Spinal cord (tissue), 10 donors: Measurements from ENCODE around the gene USP44. TPM values are rescaled to one million over a fixed set of nuclear protein-coding genes. Genes with fewer than 3 reads are reported as not detected.

Experiments used
- DNase-seq, 6 donors: peaks; one replicate each; pipeline versions ENCODE4 v3.0.0 to v3.0.0-alpha.2; 2013 to 2015; ENCODE audit warnings: low spot score in 6 of 6, low read depth in 4 of 6
- H3K27ac ChIP-seq: one replicate; pipeline ENCODE4 v1.5.1; 2013; ENCODE audit warnings: low read depth, low read length, control low read depth
- H3K27me3 ChIP-seq: one replicate; pipeline ENCODE4 v1.6.1; 2013; ENCODE audit warnings: low read length; ENCODE audit not compliant: control insufficient read depth, insufficient read depth
- H3K36me3 ChIP-seq: one replicate; pipeline ENCODE4 v1.6.1; 2013; ENCODE audit warnings: low read length; ENCODE audit not compliant: control insufficient read depth, insufficient read depth
- H3K4me1 ChIP-seq: one replicate; pipeline ENCODE4 v1.6.1; 2013; ENCODE audit warnings: low read length; ENCODE audit not compliant: control insufficient read depth, insufficient read depth
- H3K4me3 ChIP-seq: one replicate; pipeline ENCODE4 v1.5.1; 2013; ENCODE audit warnings: low read depth, low read length, control low read depth
- H3K9me3 ChIP-seq: one replicate; pipeline ENCODE4 v1.6.1; 2013; ENCODE audit warnings: low read length; ENCODE audit not compliant: control insufficient read depth, insufficient read depth
- WGBS: methylation state at CpG from one replicate; pipeline ENCODE4 v1.1.5; 2013; ENCODE audit warnings: missing lambda C conversion rate; ENCODE audit not compliant: insufficient coverage; 5-methylcytosine and 5-hydroxymethylcytosine counted together
- polyA plus RNA-seq, 2 donors: library from polyadenylated mRNA; unstranded; fragments of 120-200 nt; gene quantifications; one replicate each; pipeline ENCODE4 v1.2.1, GENCODE V29; 2013; ENCODE audit not compliant: insufficient read length in 2 of 2
- total RNA-seq, 2 donors: library from RNA; depleted of rRNA in 1 of 2; stranded (reverse); fragments of 120-200 nt in 1 of 2; fragments of >200 nt in 1 of 2; gene quantifications; one replicate each; pipeline versions ENCODE4 v1.2.3 to v1.2.4, GENCODE V29; 2013 to 2014
- donor health status: healthy.

USP44 gene
- total and polyA plus RNA-seq, 4 donors = 1.3 to 4.4 (median 3.0) TPM

DNA sequence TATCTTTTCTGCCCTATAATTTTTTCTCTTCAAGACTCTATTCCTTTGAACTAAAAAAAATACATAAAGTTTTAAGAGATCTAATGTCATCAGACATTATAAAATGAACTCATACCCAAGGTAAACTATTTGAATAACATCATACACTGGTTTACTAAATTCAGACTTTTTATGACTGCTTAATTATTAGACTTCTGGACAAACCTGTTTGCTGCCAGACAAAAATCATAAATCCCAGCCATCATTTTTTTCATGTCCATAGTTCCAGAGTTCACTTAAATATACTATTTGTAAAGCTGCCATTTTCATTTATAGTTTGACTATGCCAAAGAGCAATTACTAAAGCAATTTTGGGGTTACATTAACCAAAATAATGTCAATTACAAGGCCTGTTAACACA, 34.0 kb downstream of the USP44 start:
- H3K27me3 ChIP-seq = no peaks in the 10 kb centered on the region
- peaks cover 6% of the 10 kb centered on the region for H3K36me3 ChIP-seq
- no peak overlapping the region for H3K4me3 ChIP-seq
- DNase-seq = no peak
- H3K4me1 ChIP-seq = no peaks in the 10 kb centered on the region
- H3K9me3 ChIP-seq = no peaks in the 10 kb centered on the region
- H3K27ac ChIP-seq = no peak overlapping the region

DNA sequence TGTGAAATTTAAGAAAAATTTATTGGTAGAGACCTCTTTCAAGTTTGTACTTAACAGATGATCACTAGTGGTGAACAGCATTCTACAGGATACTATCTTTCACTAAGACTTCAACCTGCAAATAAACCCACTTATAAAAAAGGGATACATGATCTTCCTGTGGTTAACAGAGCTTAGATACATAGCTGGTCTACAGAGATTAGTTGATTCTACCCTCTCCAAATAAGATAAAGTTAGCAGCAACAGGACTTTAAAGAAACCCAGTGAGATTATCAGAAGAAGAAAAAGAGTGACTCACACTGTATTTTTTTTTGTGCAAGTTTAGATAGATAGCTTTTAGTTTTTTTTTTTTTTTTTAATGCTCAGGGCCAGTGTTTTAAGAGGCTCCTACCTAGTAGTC, 34.5 kb downstream of the USP44 start:
- no peaks in the 10 kb centered on the region for H3K9me3 ChIP-seq
- H3K27ac ChIP-seq = no peak overlapping the region
- peaks cover 9% of the 10 kb centered on the region for H3K36me3 ChIP-seq

DNA sequence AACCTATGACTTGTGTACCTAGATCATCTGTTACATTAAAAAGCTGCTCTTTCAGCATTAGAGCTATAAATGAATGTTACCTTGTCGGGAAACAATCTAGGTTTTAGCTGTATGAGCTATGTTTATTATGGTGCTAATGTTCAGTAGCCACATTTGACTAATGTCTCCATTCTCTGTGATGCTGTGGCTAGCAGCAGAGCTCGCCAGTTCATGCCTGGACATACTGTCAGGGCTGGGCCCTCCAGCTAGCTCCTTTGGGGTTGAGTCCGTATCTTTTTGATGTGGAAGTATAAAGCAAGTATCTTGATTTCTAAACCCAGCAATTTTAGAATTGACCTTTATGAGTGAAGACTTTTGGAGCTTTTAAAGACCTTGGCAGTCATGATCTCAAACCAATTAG, 36.1 kb downstream of the USP44 start:
- H3K4me3 ChIP-seq = no peak overlapping the region
- H3K27me3 ChIP-seq = no peaks in the 10 kb centered on the region
- no peaks in the 10 kb centered on the region for H3K4me1 ChIP-seq
- H3K36me3 ChIP-seq = peaks cover 12% of the 10 kb centered on the region
- WGBS = no CpG with 5 or more reads among the region's 3 CpGs
- no peak overlapping the region for H3K27ac ChIP-seq
- no peak for DNase-seq
- H3K9me3 ChIP-seq = no peaks in the 10 kb centered on the region

More for the DNA sequence above, 34.5 kb downstream of the USP44 start:
- no peak for DNase-seq
- Histone ChIP-seq H3K27me3 (no peaks in the 10 kb centered on the region), H3K4me3 (no peak overlapping the region), H3K4me1 (no peaks in the 10 kb centered on the region)

DNA sequence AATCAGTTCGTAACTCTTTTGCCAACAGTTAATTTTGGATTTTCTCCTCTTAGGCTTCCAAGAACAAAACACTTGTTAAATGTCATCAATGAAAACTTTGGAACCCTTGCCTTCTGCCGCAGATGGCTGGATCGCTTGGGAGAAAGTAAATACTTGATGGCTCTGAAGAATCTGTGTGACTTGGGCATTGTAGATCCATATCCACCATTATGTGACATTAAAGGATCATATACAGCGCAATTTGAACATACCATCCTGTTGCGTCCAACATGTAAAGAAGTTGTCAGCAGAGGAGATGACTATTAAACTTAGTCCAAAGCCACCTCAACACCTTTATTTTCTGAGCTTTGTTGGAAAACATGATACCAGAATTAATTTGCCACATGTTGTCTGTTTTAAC, 37.7 kb downstream of the USP44 start:
- Histone ChIP-seq H3K27me3 (no peaks in the 10 kb centered on the region), H3K27ac (no peak overlapping the region), H3K36me3 (peaks cover 15% of the 10 kb centered on the region), H3K4me3 (no peak overlapping the region), H3K4me1 (no peaks in the 10 kb centered on the region), H3K9me3 (no peaks in the 10 kb centered on the region)
- DNase-seq = no peak
- 93% methylated on average over 3 of the region's 5 CpGs for WGBS

DNA sequence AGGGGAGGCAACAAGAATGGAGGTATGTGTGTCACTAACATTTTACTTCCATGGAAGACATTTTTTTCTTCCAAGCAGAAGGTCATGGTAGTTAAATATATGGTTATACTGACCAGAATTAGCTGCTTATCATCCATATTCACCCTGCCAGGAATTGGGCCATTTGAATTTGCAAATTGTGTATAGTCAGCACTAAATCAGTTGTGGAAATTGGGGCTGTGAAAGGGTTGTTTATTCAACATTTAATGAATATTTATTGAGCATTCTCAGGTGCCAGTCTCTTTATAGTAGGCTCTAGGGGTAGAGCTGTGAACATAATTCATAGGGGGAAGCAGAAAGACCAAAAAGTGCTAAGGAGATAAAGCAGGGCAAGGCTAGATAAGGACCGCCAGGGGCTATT, 39.3 kb downstream of the USP44 start:
- 100% methylated on average over 1 of the region's 1 CpG for WGBS

DNA sequence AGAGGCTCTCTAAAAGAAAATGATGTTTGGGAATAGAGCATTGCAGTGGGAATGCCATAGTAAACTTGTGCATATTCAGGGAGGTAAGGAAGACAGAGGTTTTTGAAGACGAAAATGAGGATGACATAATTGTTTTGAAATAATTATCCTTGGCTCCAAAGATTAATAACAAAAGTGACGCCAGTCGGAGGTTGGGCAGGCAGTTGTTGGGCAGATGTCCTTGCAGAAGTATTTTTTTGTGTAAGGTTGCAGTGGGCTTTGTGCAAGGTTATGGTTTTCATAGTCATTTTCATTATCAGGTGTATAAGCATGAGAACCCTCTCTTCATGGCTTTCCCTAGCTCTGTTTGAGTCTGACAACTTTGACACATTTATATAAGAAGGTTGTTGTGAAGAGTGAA, 42.0 kb downstream of the USP44 start:
- Histone ChIP-seq H3K36me3 (peaks cover 41% of the 10 kb centered on the region), H3K4me3 (no peak overlapping the region), H3K27me3 (no peaks in the 10 kb centered on the region), H3K9me3 (no peaks in the 10 kb centered on the region), H3K4me1 (no peaks in the 10 kb centered on the region), H3K27ac (no peak overlapping the region)
- WGBS = 90% methylated on average over 2 of the region's 3 CpGs
- no peak for DNase-seq

More for the DNA sequence above, 39.3 kb downstream of the USP44 start:
- Histone ChIP-seq H3K4me1 (no peaks in the 10 kb centered on the region), H3K36me3 (peaks cover 21% of the 10 kb centered on the region), H3K27ac (no peak overlapping the region), H3K9me3 (no peaks in the 10 kb centered on the region), H3K27me3 (no peaks in the 10 kb centered on the region), H3K4me3 (no peak overlapping the region)
- DNase-seq = no peak

DNA sequence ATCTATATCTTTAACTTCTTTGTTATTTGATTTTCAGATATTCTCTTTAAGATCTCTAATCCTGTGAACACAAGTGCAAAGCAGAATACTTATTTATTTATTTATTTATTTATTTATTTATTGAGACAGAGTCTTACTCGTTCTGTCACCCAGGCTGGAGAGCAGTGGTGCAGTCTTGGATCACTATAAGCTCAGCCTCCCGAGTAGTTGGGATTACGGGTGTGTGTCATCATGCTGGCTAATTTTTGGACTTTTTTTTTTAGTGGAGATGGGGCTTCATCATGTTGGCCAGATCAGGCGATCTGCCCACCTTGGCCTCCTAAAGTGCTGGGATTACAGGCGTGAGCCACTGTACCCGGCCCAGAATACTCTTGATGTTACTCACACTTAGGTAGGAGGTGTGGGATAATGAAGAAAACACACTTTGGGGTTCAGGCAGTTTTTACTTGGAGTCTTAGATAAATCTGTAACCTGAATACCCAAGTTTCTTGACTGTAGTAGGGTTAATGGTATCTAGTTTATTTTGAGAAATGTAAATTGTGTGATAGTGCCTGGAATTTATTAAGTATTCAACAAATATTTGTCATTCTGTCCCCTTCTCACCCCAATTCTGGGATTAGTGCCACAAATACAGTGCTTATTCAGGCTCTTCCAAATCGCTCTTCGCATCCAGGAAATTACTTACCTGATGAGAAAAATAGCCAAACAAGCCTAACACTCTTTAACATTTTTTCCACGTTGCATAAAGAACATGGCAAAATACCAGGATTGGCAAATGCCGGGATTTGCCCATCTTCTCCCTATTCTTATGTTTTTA, 44.4 kb downstream of the USP44 start:
- WGBS = 100% methylated on average over 3 of the region's 10 CpGs
- no peak overlapping the region for H3K4me3 ChIP-seq
- H3K27me3 ChIP-seq = no peaks in the 10 kb centered on the region
- DNase-seq = no peak
- no peaks in the 10 kb centered on the region for H3K4me1 ChIP-seq
- H3K27ac ChIP-seq = no peak overlapping the region
- H3K9me3 ChIP-seq = no peaks in the 10 kb centered on the region
- H3K36me3 ChIP-seq = peaks cover 42% of the 10 kb centered on the region

DNA sequence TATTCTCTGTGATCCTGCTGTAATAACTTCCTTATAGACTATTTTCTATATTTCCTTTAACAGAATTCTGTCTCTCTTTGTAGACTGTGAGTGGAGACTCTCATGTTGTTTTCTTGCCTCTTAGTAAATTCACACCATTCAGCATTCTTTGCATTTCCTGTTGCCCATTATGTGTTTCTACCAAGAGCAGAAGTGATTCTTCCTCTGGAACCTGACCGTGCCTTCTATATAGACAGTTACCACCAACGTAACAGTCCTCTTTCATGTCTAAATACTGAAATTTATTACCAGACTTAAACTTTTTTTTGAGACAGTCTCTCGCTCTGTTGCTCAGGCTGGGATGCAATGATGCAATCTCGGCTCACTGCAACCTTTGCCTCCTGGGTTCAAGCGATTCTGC, 46.2 kb downstream of the USP44 start:
- no peak overlapping the region for H3K4me3 ChIP-seq
- DNase-seq = no peak

DNA sequence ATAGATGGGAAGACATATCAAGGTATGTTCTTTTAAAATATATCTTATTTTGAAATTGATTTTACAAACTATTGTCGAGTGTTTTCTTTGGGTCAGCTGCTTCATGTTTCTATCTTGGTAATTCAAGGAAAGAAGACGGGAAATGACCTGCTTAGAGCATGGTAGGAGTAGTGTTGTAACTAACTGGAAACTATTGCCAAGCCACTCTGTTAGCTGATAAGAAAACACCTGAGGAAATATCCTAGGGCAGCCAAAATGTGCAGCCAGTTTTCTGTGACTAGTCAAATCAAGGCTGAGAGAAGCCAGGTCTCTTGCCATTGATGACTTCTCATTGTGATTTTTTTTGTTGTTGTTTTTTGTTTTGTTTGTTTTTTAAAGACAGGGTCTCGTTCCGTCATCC, 47.1 kb downstream of the USP44 start:
- Histone ChIP-seq H3K27ac (no peak overlapping the region), H3K4me3 (no peak overlapping the region), H3K4me1 (no peaks in the 10 kb centered on the region), H3K9me3 (no peaks in the 10 kb centered on the region), H3K27me3 (no peaks in the 10 kb centered on the region), H3K36me3 (peaks cover 41% of the 10 kb centered on the region)
- WGBS = 94% methylated on average over 4 of the region's 4 CpGs
- no peak for DNase-seq

More for the DNA sequence above, 46.2 kb downstream of the USP44 start:
- Histone ChIP-seq H3K4me1 (no peaks in the 10 kb centered on the region), H3K36me3 (peaks cover 43% of the 10 kb centered on the region), H3K27me3 (no peaks in the 10 kb centered on the region), H3K27ac (no peak overlapping the region), H3K9me3 (no peaks in the 10 kb centered on the region)
- 86% methylated on average over 4 of the region's 5 CpGs for WGBS

DNA sequence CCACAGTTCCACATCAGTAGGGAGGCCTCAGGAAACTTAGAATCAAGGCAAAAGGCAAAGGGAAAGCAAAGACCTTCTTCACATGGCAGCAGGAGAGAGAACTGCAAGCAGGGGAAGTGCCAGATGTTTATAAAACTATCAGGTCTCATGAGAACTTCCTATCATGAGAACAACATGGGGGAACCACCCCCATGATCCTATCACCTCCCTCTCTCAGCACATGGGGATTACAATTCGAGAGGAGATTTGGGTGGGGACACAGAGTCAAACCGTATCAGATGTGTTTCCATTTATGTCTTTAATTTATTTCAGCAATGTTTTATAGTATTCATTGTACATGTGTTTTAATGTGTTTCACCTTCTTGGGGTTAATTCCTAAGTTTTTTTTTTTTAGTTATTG, 51.5 kb downstream of the USP44 start:
- no peaks in the 10 kb centered on the region for H3K27me3 ChIP-seq
- H3K4me1 ChIP-seq = no peaks in the 10 kb centered on the region
- no peak overlapping the region for H3K27ac ChIP-seq
- no peak overlapping the region for H3K4me3 ChIP-seq
- WGBS = no CpG with 5 or more reads among the region's 2 CpGs
- no peak for DNase-seq
- H3K9me3 ChIP-seq = no peaks in the 10 kb centered on the region
- H3K36me3 ChIP-seq = peaks cover 36% of the 10 kb centered on the region
